ENCODE data around the gene LRRC9. TPM values are rescaled to one million over a fixed set of nuclear protein-coding genes. Genes with fewer than 3 reads are reported as not detected.

LRRC9 gene
- total RNA-seq (2022; extraction: Qiagen RNA extraction) = not detected in 5 replicates

DNA sequence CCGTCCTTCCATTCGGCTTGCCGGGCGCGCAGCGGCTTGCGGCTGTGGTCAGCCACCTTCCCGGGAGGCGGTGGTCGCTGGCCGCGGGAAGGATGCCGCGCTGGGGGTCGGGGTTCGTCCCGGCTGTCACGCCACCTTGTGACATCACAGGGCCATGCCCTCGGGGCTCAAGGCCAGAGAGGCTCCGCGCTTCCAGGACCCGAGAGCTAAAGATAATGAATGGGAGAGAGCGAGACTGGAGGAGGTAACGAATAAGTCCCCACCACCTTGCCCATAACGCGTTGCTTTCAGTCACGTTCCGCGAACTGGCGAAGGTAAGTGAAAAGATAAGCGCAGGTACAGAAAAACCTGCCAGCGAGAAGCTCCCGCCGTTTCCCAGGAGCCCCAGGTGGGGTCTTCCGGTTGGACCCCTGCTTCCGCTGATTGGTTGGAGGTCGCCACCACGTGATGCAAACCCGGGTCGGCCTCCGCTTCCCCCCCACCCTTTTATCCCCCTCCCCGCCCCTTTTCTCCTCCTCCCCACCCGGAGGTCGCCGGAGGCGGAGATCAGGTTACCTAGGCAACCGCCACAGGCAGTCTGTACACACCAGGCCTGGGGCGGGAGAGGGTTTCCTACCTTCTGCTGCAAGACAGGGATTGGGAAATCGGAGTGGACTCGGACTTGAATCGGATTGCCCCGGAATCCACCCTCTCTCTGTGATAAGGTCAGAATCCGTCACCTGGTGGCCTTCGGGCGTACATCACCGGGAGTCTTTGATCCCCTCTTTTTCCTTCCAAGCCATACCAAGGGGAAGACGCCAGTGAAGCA lies at the start of gene LRRC9:
LRRC9 (plus strand) TSS at position 575 of the 808 bp plus-strand sequence.

GRCh38 chr14:59870277-59871165 lies 49.4 kb upstream of the LRRC9 start, which contains the start of gene RTN1:
Gene RTN1, minus strand, starts transcription at chr14:59870776. Its CDS starts 146 bp downstream, at chr14:59870630.

GRCh38 chr14:60091550-60092525 lies 171.9 kb downstream of the LRRC9 start, which contains the start of gene PCNX4:
Gene PCNX4, plus strand, starts transcription at chr14:60091923. Its CDS starts 15,716 bp downstream, at chr14:60107639.

Other genes starting within 250 kb of the LRRC9 start
- 0.07 to 0.12 TPM (median 0.12 TPM) in 3 of 5 replicates, not detected in the others for gene RTN1, start 49.4 kb upstream of the LRRC9 start, total RNA-seq (2022; extraction: Qiagen RNA extraction)
- 23.8 to 34.6 TPM (median 28.1 TPM) in 5 replicates for gene PCNX4, start 171.8 kb downstream of the LRRC9 start, total RNA-seq (2022; extraction: Qiagen RNA extraction)
- gene DHRS7, start 245.3 kb downstream of the LRRC9 start, total RNA-seq (2022; extraction: Qiagen RNA extraction) = 77.2 to 89.7 TPM (median 80.8 TPM) in 5 replicates

Measured in A549 treated with Hydrocortisone at 1 μM for 4 hours (cell line).